GM11168 (cell line): Measurements from ENCODE around the gene WBP2.

ENCODE experiments used
- in situ Hi-C: fragments of 300-500 bp; cut with MboI; formaldehyde crosslinking; loops from one replicate; pipeline ENCODE4 v1.12.0; 2022; ENCODE audit warnings: low sequenced_read_pairs; ENCODE audit not compliant: unreplicated experiment

WBP2 gene

DNA sequence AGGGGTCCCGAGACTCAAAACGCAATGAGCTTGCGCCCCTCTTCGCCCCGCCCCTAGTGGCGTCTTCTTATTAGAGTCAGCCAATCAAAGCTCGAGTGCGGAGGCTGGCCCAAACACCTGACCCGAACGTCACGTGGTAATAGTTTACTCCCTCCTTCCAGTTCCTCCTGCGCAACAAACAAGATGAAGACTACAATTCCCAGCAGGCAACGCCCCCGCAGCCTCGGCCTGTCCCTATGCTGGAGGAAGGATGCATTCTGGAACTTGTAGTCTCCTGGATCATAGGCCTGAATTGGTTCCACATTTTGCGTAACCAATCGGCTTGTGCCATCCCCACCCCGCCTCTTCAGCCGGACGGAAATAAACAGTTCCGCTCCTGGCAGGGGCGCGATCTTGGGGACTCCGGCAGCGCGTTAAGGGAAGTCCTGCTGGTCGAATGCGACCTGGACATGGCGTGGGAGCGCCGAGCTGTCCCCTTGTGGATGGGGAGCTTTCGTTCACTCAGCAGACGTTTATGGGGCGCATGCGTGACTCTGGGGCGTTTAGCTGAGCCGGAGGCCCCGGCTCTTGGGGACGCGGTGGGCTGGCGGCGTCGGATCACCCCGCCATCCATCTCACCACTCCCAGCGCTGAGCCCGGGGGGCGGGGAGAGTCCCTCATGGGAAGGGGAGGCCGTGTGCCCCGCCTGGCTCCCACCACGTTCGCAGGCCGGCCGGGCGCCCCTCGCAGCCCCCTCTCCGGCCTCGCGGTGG lies at the start of gene WBP2:
WBP2 (minus strand) TSS at position 26 of the 752 bp plus-strand sequence. CDS start 38 bp downstream, outside the sequence.
- in situ Hi-C loops, result no loop called here

DNA sequence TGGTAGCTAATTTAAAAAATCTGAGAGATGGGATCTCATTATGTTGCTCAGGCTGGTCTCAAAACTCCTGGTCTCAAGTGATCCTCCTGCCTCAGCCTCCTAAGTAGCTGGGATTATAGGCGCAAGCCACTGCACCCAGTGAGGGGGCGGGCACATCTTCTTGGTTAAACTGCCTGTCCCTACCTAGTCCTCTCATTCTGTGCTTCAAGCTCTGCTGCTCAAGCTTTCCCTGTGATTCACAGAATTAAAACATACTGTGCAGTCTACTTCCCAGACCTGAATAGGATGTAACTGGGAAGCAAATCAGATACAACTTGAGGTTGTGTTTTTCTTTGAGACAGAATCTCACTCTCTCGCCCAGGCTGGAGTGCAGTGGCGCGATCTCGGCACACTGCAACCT lies 47.3 kb upstream of the WBP2 start:
- in situ Hi-C loops, result loop anchor here (25.0 kb wide), 1 partner anchor 410 kb away; the partner anchor contains the start of gene QRICH2

DNA sequence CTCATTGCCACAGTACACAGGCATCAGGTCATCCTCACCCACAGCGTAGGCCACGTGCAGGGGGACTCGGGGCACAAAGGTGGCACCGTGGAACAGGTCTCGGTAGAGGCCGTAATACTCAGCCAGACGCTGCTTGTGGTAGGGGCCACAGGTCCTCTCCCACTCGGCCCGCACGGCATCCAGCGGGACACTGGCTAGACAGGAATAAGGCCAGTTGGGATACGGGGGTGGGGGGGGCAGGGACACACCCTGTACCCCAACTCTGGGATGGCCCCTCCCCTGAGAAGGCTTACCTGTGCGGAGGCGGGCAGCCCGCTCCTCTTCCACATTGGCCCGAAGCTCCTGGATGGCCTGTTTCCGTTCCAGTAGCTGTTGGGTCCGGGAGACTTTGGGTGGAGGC lies 46.6 kb upstream of the WBP2 start:
- in situ Hi-C loops, result loop anchor here (25.0 kb wide), 1 partner anchor 411 kb away; the partner anchor contains the start of gene QRICH2

DNA sequence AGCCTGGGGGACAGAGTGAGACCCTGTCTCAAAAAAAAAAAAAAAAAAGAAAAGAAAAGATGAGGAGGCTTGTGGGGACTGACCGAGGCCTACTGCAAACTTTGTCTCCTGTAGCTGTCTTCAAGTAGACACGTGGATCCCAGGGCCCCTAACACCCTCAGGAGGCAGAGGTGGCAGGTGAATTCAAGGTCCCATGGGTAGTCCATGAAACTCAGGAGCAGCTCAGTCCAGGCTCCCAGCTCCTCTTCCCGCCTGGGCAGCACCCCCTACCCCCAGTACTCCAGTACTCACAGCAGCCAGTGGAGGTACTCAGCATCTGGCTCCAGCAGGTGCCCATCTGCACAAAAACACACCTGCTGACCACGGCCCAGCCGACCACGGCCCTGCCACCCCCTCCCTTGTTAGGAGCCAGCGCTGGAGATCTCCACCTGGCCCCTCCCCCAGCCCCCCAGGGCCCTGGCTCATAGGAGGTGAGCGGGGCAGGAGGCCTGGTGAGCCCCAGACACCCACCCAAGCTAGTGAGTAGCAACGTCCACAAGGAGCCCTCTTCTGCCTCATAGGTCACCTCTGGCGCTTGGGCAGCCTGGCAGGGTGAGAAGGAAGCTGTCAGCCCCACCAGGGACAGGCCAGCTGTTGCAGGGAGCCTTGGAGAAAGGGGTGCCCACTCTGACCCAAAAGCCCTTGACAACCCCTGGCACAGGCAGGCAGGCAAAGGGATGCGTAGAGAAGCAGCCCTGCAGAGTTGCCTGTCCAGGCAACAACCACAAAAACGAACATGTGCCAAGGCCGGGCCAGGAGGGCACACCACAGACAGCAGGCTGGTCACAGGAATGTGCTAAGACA lies 45.8 kb upstream of the WBP2 start:
- in situ Hi-C loops, result loop anchor here (25.0 kb wide), 1 partner anchor 411 kb away; the partner anchor contains the start of gene QRICH2

DNA sequence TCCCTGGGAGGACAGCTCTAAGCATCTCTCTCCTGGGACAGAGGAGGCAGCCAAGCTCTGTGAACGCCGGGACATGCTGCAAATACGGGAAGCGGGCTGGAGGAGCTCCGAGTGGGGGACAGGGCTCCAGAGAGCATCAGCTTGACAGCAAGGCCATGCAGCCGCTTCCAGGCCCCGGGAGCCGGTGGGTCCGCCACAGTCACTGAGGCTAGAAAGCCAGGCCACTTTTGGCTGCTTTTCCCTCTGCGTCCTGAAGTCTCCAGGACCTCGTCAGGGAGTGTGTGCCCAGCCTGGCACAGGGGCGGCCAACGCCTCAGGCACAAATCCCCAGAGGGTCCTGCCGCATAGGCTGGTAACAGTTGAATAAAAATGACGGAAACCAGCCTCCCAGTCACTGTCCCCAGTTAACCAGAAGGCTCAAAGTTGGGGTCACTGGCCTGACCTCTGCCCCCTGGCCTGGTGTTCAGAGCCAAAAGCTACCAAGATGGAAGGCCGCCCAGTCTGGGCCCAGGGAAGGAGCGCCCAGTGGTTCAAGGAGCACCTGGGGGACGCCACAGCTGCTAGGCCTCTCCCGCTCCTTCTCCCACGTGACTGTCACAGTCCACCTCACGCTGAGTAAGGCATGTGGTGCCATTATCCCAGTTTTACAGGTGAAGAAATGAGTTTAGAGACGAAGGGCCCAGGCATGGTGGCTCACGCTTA lies 44.8 kb upstream of the WBP2 start:
- in situ Hi-C loops, result loop anchor here (25.0 kb wide), 1 partner anchor 412 kb away; the partner anchor contains the start of gene QRICH2

DNA sequence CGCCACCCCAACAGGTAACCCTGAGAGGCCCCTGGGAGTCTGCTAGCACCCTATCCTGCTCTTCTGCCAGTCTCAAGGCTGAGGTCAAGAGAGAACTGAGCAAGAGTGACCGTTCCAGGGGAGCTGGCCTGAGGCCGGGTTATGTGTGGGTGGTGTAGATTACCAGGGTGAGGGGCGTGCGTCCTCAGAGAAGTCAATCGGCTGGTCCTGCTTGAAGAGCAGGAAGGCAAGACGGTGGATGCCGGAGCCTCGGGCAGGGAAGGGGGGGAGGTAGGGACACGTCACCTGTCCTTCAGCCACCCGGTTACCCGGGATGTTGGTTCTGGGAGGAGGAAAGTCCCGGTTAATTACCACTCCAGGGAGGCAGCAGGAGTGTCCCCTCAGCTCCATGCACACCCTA lies 44.2 kb upstream of the WBP2 start:
- in situ Hi-C loops, result no loop called here

DNA sequence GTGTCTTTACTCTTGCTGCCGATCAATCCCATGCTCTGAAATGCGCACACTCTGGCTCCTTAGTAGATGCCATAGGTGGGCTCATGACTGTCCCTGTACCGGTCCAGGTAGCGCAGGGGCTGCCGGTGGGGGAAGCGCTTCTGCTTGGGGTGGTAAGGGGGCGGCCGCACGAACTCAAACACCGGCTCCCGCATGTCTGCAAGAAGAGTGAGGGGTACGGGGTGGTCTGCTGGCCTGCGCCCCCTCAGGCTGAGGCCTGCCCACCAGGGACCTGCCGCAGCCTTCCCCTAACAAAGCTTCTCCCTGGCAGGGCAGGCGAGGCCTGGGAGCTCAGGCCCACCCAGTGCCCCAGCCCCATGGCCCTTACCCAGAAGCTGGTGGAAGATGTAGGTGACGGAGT lies 43.7 kb upstream of the WBP2 start:
- in situ Hi-C loops, result no loop called here

DNA sequence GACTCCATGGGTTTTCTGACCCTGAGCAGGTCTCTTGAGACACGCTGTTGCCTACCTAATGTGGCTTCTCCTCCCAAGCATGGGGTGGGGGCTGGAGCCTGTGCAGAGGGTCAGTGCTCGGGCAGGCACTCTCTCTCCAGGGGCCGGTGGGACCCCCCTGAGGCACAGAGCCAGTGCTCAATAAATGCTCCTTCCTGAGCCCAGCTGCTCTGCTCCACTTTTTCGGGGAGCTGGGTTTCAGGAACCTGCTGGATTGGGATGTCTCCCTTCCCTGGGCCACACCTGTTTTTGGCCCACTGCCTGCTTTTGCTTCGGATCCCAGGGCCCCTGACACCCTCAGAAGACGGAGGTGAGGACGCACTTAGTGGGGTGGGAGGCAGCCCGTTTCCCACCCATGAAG lies 42.9 kb upstream of the WBP2 start:
- in situ Hi-C loops, result no loop called here

DNA sequence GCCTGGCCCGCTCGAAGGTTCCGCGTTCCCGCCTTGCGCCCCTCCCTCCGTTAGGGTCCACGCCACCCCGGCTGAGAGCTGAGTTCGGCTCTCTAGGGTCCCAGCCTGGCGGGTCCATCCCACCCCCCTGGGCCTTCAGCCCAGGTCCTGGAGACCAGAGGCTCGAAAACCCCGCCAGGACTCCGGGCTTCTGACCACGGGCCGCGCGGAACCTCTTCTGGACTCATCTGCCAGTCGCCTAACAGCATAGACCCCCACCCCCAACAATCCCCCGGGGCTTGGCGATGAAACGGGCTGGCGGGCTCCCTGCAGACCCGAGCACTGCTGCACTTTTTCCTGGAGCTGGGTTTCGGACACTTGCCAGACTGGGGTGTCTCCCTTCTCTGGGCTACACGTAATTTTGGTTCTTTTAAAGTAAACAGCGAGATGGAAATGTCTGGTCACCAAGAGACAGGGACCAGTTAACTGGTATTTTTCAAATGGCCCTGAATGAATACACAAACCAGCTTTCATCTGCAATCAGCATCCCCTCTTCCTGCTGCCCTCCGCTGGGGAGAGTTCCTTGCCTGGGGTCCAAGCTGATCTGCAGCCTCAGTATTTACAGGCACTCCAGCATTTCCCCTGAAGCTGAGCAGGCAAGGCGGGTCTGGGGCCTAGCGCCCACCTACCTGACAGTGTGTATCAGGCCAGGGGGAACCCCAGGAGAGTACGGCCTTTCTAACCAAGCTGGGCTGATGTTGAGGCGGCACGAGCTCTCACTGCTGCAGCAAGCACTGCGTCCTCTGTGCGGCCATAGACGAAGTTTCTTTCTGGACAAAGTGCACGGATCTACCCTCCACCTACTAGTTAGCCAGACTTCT lies 42.3 kb upstream of the WBP2 start:
- in situ Hi-C loops, result no loop called here

DNA sequence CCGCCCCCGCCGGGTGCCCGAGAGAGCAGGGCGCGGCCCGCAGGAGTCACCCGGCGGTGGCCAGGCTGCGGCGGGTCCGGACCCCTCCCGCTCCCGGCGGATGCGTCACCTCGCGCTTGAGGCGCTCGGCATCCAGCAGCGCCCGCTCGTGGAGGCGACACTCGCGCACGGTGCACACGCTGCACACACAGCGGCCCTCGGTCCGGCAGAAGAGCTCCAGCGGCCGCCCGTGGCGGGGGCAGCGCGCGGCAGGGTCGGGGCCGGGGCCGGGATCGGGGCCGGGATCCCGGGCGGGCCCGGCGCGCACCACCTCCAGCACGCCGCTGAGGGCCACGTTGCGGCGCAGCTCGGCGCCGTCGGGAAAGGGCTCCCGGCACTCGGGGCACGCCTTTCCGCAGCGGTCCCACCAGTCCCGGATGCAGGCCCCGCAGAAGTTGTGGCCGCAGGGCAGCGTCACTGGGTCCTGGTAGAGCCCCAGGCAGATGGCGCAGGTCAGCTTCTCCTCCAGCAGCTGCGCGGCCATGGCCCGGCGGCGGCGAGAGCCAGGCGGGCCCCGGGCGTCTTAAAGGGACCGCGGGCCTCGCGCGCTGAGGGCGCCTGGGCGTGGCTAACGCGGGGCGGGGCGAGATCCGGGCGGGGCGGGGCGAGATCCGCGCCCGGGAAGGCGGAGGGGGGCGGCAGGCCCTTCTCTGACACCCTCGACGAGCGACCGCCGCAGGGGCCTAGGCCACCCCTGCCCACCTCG lies 41.5 kb upstream of the WBP2 start, which contains the start of gene TRIM65:
TRIM65 (minus strand) TSS at position 537 of the 745 bp plus-strand sequence; CDS start at position 523, 14 bp downstream.
- in situ Hi-C loops, result no loop called here

DNA sequence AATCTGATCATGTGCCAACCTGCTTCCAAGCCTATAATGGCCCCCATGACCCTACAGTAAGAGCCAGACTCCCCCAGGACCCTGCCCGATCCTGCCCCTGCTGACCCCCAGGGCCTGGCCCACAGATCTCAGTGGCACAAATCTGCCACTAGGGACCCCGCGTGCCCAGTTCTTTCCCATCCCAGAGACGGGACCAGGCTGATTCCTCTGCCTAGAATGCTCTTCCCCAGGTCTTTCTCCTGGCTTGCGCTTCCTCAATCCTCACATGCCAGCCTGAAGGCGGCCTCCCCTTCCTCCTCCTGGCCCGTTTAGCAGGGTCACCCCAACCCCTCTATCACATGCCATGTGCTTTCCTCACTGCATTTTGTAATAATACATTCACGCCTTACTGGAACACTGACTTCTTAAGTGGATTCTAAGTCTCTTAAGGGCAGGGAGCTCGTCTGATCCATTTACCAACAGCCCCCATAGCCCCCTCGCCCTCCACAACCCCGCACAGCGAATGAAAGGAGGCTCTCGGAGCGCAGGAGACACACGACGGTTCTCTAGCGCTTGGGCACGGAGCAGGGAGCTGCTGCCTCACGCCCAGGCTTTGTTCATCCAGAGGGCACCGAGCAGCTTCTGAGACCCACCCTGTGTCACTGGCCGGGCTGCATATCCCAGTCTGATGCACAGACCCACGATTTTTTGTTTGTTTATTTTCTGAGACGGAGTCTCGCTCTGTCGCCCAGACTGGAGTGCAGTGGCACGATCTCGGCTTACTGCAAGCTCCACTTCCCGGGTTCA lies 40.4 kb upstream of the WBP2 start:
- in situ Hi-C loops, result no loop called here

DNA sequence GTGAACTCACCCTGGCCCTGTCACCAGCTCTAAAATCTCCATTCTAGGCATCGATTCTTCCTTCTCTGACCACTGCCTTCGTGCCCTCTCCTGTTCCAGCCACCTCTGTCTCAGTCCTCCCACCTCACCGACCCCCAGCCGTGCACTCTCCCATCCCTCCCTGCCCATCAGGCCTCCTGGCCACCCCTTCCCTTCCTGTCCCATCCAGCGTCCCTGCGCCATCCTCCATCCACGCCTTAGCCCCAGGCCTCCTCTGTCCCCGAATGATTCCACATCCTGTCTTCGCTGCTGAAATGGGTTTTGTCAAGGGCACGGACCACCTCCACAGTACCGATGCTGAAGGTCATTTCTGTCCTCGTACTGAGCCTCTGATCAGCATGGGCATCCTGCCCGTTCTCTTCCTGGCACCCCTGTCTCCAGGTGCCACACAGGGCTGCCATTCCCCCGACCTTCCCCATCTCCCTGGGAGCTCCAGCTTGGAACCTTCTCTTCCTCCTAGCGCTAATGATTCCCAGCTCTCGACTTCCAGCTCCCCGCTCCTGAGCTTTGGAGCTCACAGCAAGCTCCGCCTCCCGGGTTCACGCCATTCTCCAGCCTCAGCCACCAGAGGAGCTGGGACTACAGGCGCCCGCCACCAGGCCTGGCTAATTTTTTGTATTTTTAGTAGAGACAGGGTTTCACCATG lies 39.1 kb upstream of the WBP2 start:
- in situ Hi-C loops, result no loop called here

DNA sequence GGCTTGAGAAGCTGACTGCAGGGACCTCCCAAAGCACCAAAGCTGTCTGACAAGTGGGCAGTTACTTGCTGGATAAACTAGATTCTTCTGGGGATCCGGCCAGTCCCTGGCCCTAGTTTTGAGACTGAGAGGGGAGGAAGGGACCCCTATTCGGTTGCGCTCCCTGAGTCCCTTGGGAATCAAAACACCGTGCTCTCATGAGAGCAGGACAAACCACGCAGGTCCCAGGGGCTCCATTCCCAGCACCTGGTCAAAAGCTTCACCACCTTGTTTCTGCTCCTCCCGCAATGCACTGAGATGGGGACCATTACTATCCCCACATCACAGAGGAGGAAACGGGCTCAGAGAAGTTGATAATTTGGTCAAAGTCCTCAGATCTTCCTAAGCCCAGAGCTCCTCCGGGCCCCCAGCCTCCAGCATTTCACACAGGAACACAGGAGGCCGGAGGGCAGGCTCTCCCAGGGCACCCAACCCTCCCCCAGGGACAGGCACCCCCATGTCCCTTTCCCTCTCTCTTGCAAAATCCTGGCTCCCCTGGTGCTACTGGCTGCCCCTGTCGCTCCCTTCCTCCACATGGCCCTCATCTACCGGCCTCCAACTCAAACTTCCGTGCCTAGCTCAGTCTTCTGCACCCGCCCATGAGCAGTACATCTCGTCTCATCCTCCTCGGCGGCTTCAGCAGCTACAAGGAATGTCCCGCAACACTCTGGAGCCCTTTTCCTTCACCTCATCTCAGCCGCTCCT lies 38.3 kb upstream of the WBP2 start:
- in situ Hi-C loops, result no loop called here

DNA sequence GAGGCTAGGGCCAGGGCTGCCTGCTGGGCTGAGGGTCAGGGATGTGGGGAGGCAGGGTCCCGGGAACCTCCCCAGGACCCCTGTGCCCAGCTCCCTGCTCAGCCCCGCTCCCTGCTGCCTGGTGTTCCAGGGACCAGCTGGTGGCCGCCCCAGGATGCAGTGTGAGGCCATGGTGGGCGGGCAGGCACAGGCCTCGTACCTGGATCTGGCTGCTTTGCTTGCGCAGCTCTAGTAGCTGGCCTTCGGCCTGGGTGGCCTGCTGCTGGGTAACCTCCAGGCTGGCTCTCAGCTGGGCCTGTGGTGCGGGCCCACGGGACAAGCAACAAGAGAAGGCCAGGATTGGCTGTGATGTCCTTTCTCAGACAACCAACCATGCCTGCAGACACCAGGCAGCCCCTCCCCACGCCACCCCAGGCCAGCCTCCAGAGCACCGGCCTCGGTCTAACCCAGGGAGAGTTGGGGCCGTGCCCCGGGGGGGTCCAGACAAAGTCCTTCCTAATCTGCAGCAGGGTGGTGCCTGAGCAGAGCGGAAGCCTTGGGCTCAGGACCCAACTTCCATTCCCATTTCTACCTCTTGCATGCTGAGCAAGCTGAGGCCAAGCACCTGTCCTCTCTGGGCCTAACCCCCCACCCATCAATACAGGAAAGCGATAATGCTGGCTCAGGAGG lies 37.6 kb upstream of the WBP2 start:
- in situ Hi-C loops, result no loop called here

DNA sequence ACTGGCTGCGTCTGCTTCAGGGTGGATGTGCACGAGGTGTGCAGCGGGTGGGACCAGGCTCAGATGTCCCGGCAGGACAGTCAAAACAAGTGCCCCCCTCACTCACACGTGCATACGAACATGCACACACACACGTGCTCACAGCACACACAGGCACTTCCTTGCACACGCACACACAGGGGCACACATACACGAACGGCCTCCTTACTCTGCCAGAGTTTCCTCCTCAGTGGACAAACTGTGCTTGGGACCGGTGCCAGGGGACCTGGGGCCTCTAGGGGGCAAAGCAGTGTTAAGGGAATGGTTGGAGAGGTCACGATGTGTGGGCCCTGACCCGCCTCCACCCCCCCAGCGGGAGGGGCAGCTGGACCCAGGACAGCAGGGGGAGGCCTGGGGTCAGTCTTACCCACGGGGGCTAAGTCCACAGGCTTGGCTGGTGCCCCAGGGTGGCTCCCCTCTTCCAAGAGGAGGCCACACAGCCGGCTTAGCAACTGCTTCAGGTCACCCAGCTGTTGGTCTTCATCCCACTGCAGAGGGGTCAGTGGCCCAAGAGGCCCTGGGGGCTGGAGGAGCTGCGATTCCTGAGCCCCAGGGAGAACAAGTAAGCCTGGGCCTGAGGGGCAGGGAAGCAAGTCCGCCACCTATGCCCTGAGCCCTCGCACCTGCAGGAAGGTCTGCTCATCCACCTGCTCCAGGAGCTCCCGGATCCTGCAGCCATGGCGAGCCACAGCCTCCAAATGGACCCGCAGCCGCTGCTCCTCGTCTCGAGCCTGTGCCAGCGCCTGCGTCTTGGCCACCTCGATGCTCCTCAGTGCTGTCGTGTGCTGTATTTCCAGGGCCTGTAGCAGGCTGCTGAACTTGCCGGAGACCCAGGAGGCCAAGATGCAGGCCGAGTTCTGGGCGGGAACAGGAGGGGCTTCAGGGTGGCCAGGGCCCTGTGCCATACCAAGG lies 36.7 kb upstream of the WBP2 start:
- in situ Hi-C loops, result no loop called here
